IMR-90 (cell line): ENCODE measurements around the gene CNPPD1. TPM values are rescaled to one million over a fixed set of nuclear protein-coding genes. Genes with fewer than 3 reads are reported as not detected.

Experiments
- ATAC-seq: fragments of 200-7000 bp; cut with Tn5 transposase; 2 replicates; pipeline ENCODE4 v1.9.1; 2020; ENCODE audit warnings: low read depth, mild to moderate bottlenecking, moderate library complexity
- BruUV-seq: library from RNA; stranded (reverse); fragments of 400-500 nt; replicated peaks from 2 replicates; lab custom pipeline; 2021; lab: Mats Ljungman, UMichigan
- CTCF ChIA-PET: fragments of 300-600 bp; formaldehyde crosslinking; extraction: SDS; loops from one replicate; lab custom pipeline; 2021; ENCODE audit warnings: antibody characterized with exemption; lab: Yijun Ruan, JAX
- POLR2A ChIA-PET: fragments of 300-600 bp; sonication (Branson Sonifier 250); formaldehyde crosslinking; loops from one replicate; lab custom pipeline; 2022; ENCODE audit warnings: antibody characterized with exemption; ENCODE audit not compliant: unreplicated experiment; lab: Charles Lee
- DNase-seq: peaks from one replicate; pipeline ENCODE4 v3.0.0; 2013
- H2AFZ ChIP-seq: replicated peaks from 2 replicates; pipeline ENCODE3; 2013; ENCODE audit warnings: low read length, mild to moderate bottlenecking; ENCODE audit not compliant: poor library complexity
- H2AK5ac ChIP-seq: 2 replicates; pipeline ENCODE4 v1.6.1; 2013; ENCODE audit warnings: low read depth, low read length, inconsistent platforms
- H2AK9ac ChIP-seq: replicated peaks from 2 replicates; pipeline ENCODE3; 2013; ENCODE audit warnings: mild to moderate bottlenecking, low read depth, low read length, moderate library complexity; ENCODE audit not compliant: poor library complexity
- H2BK120ac ChIP-seq: 2 replicates; pipeline ENCODE4 v1.6.1; 2013; ENCODE audit warnings: low read depth, low read length, inconsistent platforms
- H2BK15ac ChIP-seq: 3 replicates; pipeline ENCODE4 v1.6.1; 2013; ENCODE audit warnings: low read depth, low read length, inconsistent platforms
- H2BK20ac ChIP-seq: 2 replicates; pipeline ENCODE4 v1.6.1; 2013; ENCODE audit warnings: low read depth, mild to moderate bottlenecking, inconsistent platforms, low read length, moderate library complexity
- H2BK5ac ChIP-seq: 2 replicates; pipeline ENCODE4 v1.6.1; 2013; ENCODE audit warnings: mild to moderate bottlenecking, low read depth, low read length, inconsistent platforms; ENCODE audit not compliant: poor library complexity, severe bottlenecking
- H3K14ac ChIP-seq: replicated peaks from 2 replicates; pipeline ENCODE4 v1.6.1; 2013; ENCODE audit warnings: low read depth, low read length, inconsistent platforms
- H3K18ac ChIP-seq: 2 replicates; pipeline ENCODE4 v1.6.1; 2013; ENCODE audit warnings: low read depth, low read length, control low read depth
- H3K23ac ChIP-seq: 2 replicates; pipeline ENCODE4 v1.6.1; 2013; ENCODE audit warnings: low read depth, low read length, inconsistent platforms
- H3K27ac ChIP-seq: 2 replicates; pipeline ENCODE4 v1.5.1; 2013; ENCODE audit warnings: mild to moderate bottlenecking, control low read depth, low read length; ENCODE audit not compliant: insufficient read depth
- H3K27me3 ChIP-seq: 2 replicates; pipeline ENCODE4 v1.6.1; 2013; ENCODE audit warnings: low read length; ENCODE audit not compliant: control insufficient read depth, insufficient read depth
- H3K36me3 ChIP-seq: 2 replicates; pipeline ENCODE4 v1.6.1; 2013; ENCODE audit warnings: low read length, mixed read lengths; ENCODE audit not compliant: control insufficient read depth, insufficient read depth
- H3K4ac ChIP-seq: 2 replicates; pipeline ENCODE4 v1.6.1; 2013; ENCODE audit warnings: low read depth, low read length, inconsistent platforms
- H3K4me1 ChIP-seq: 2 replicates; pipeline ENCODE4 v1.6.1; 2013; ENCODE audit warnings: low read length, mixed read lengths; ENCODE audit not compliant: control insufficient read depth, insufficient read depth
- H3K4me2 ChIP-seq: 2 replicates; pipeline ENCODE4 v1.6.1; 2013; ENCODE audit warnings: low read depth, mild to moderate bottlenecking, control low read depth, low read length, moderate library complexity
- H3K4me3 ChIP-seq: 2 replicates; pipeline ENCODE4 v1.5.1; 2013; ENCODE audit warnings: low read depth, mild to moderate bottlenecking, control low read depth, low read length, moderate library complexity; ENCODE audit not compliant: insufficient read depth
- H3K56ac ChIP-seq: 2 replicates; pipeline ENCODE4 v1.6.1; 2013; ENCODE audit warnings: low read length, inconsistent platforms; ENCODE audit not compliant: insufficient read depth; ENCODE audit errors: extremely low read depth
- H3K79me1 ChIP-seq, 2 experiments: 2 replicates each; pipeline ENCODE4 v1.6.1; 2013; ENCODE audit warnings: low read length in 2 of 2, inconsistent platforms in 1 of 2, low read depth in 1 of 2
- H3K9ac ChIP-seq: 2 replicates; pipeline ENCODE4 v1.6.1; 2013; ENCODE audit warnings: low read depth, low read length, control low read depth
- H3K9me1 ChIP-seq: 2 replicates; pipeline ENCODE4 v1.6.1; 2013; ENCODE audit warnings: low read length, inconsistent platforms; ENCODE audit not compliant: insufficient read depth
- H3K9me3 ChIP-seq: 2 replicates; pipeline ENCODE4 v1.6.1; 2013; ENCODE audit warnings: low read length; ENCODE audit not compliant: control insufficient read depth, insufficient read depth
- H4K20me1 ChIP-seq: 2 replicates; pipeline ENCODE4 v1.6.1; 2013; ENCODE audit warnings: low read length, inconsistent platforms; ENCODE audit not compliant: insufficient read depth
- H4K5ac ChIP-seq: 2 replicates; pipeline ENCODE4 v1.6.1; 2013; ENCODE audit warnings: mild to moderate bottlenecking, low read depth, low read length, control low read depth
- H4K8ac ChIP-seq, 2 experiments: 2 replicates each; pipeline ENCODE4 v1.6.1; 2013; ENCODE audit warnings: low read depth in 2 of 2, low read length in 2 of 2, control low read depth in 1 of 2, inconsistent platforms in 1 of 2
- H4K91ac ChIP-seq: 2 replicates; pipeline ENCODE4 v1.6.1; 2013; ENCODE audit warnings: low read depth, low read length, inconsistent platforms; ENCODE audit not compliant: insufficient read depth
- BHLHE40 ChIP-seq: fragments of 150-350 bp; IDR thresholded peaks from 2 replicates; pipeline ENCODE4 v1.6.1; 2016; ENCODE audit warnings: mild to moderate bottlenecking, low read depth, low read length
- CHD1 ChIP-seq: IDR thresholded peaks from 2 replicates; pipeline ENCODE4 v1.6.1; 2012; ENCODE audit warnings: low read depth, low read length, improper control_type of control experiment
- CTCF ChIP-seq: conservative IDR thresholded peaks from 2 replicates; pipeline ENCODE4 v1.5.1; 2012; ENCODE audit warnings: mild to moderate bottlenecking, low read depth, low read length, improper control_type of control experiment
- ELK1 ChIP-seq: fragments of 150-350 bp; IDR thresholded peaks from 2 replicates; pipeline ENCODE4 v1.6.1; 2016; ENCODE audit warnings: low read depth, mild to moderate bottlenecking, low read length, moderate library complexity, borderline replicate concordance
- FOS ChIP-seq: fragments of 150-350 bp; IDR thresholded peaks from 2 replicates; pipeline ENCODE4 v1.6.1; 2016; ENCODE audit warnings: low read depth, low read length
- MAFK ChIP-seq: IDR thresholded peaks from 2 replicates; pipeline ENCODE4 v1.6.1; 2012; ENCODE audit warnings: low read depth, low read length, improper control_type of control experiment
- NFE2L2 ChIP-seq: fragments of 150-350 bp; IDR thresholded peaks from 2 replicates; pipeline ENCODE4 v1.6.1; 2016; ENCODE audit warnings: low read depth, mild to moderate bottlenecking, low read length
- SMC3 ChIP-seq: fragments of 150-350 bp; IDR thresholded peaks from 2 replicates; pipeline ENCODE4 v1.6.1; 2016; ENCODE audit warnings: low read depth, mild to moderate bottlenecking, antibody characterized with exemption, low read length, moderate library complexity
- WGBS, 2 experiments: methylation state at CpG; one replicate each; pipeline versions ENCODE4 v1.1.5 to v1.1.7; 2013; ENCODE audit warnings: missing lambda C conversion rate in 2 of 2; ENCODE audit not compliant: insufficient read length in 1 of 2; ENCODE audit errors: extremely low coverage in 2 of 2; 5-methylcytosine and 5-hydroxymethylcytosine counted together
- dilution Hi-C: fragments of 300-500 bp; cut with HindIII; formaldehyde crosslinking; loops from one replicate; pipeline ENCODE4 v1.14.3; 2018; ENCODE audit warnings: low sequenced_read_pairs; ENCODE audit not compliant: unreplicated experiment
- in situ Hi-C: fragments of 300-500 bp; cut with MboI; formaldehyde crosslinking; loops from 3 replicates; pipeline ENCODE4 v1.14.3; 2019; ENCODE audit warnings: low sequenced_read_pairs, inconsistent platforms, mixed read lengths
- intact Hi-C: fragments of 100-400 bp; cut with micrococcal nuclease; formaldehyde crosslinking; loops from 2 replicates; pipeline ENCODE4 v1.10.0; 2022
- polyA plus RNA-seq, 3 experiments: library from polyadenylated mRNA; depleted of rRNA; stranded (reverse); fragments of >200 nt; gene quantifications; 2 replicates each; pipeline ENCODE4 v1.2.3, GENCODE V29; 2012; ENCODE audit warnings: low replicate concordance in 1 of 3
- total RNA-seq: library from RNA; depleted of rRNA; stranded (reverse); fragments of >200 nt; gene quantifications from 2 replicates; pipeline ENCODE4 v1.2.3, GENCODE V29; 2012

The CNPPD1 gene
- total and polyA plus RNA-seq, 2 of the 4 experiments (the other 2 are of a cell fraction) = 11.1 to 29.2 TPM

- TF ChIP-seq MAFK = no peak
These were observed 5.5 kb downstream of the CNPPD1 start (continued) for GRCh38 chr2:219171231-219171651.

- intact Hi-C loops (loop anchor here (2.0 kb wide), 1 partner anchor 125 kb away; no protein-coding TSS in a partner anchor), dilution Hi-C loops (no loop called here), in situ Hi-C loops (loop anchor here (5.0 kb wide), 2 partner anchors 37 to 127 kb away; partner anchors contain the start of gene ZFAND2B)
- TF ChIP-seq CHD1 = no peak
- TF ChIP-seq NFE2L2 = no peak
- TF ChIP-seq FOS = no peak
- no peak for TF ChIP-seq SMC3
- no peak for TF ChIP-seq BHLHE40
- TF ChIP-seq ELK1 = no peak
- no peak for TF ChIP-seq CTCF
- Histone ChIP-seq H3K27me3 (no peaks in the 10 kb centered on the region), H4K8ac (no peak within 1 kb of the TSS), H2AFZ (peak within 1 kb of the TSS; percentile 2), H3K18ac (no peak within 1 kb of the TSS), H3K4me1 (peaks cover 3% of the 10 kb centered on the region; the same call in 1 of the 2 replicates), H2BK15ac (no peak within 1 kb of the TSS), H2AK9ac (peak within 1 kb of the TSS; percentile 72), H3K79me1 (0 out of 4 replicates have a peak, but pooled peaks cover 3 to 11% of the 10 kb centered on the region in 2 experiments), H4K5ac (no peak within 1 kb of the TSS), H3K9me1 (0 out of 2 replicates have a peak, but pooled peaks cover 4% of the 10 kb centered on the region), H3K9ac (no peak within 1 kb of the TSS), H3K23ac (no peak within 1 kb of the TSS), H3K9me3 (no peaks in the 10 kb centered on the region), H3K4ac (no peak within 1 kb of the TSS), H3K4me3 (no peak within 1 kb of the TSS), H3K56ac (no peak within 1 kb of the TSS), H3K27ac (no peak within 1 kb of the TSS), H3K4me2 (no peak within 1 kb of the TSS), H2BK5ac (no peak within 1 kb of the TSS), H2BK120ac (no peak within 1 kb of the TSS), H2AK5ac (no peak within 1 kb of the TSS), H4K20me1 (peaks cover 7% of the 10 kb centered on the region; the same call in 1 of the 2 replicates), H3K36me3 (peaks cover 20% of the 10 kb centered on the region), H2BK20ac (no peak within 1 kb of the TSS), H3K14ac (no peak within 1 kb of the TSS), H4K91ac (no peak within 1 kb of the TSS)
- POLR2A ChIA-PET = no interaction called here
- ATAC-seq (no peak), DNase-seq (no peak)
- 92% methylated on average over 2 of the region's 10 CpGs; no CpG with 5 or more reads in 1 of the 2 experiments for WGBS, 2 experiments
- no TSS peak for BruUV-seq
- CTCF ChIA-PET = interaction anchor here (1.0 to 1.1 kb wide), 2 partner anchors 45 to 92 kb away, joined by 3 to 5 read pairs; no protein-coding TSS in a partner anchor
These were observed 6.6 kb downstream of the CNPPD1 start, which contains the start of gene SLC23A3 for GRCh38 chr2:219169930-219170654. Gene SLC23A3, minus strand, starts transcription at chr2:219170029. Its CDS starts 45 bp downstream, at chr2:219169984.
